Neural cell (in vitro differentiated cells): Measurements from ENCODE around the gene CNTNAP2.

ENCODE experiments used
- EP300 ChIP-seq: fragments of 450-650 bp; conservative IDR thresholded peaks from 2 replicates; pipeline ENCODE4 v1.6.1; 2014; ENCODE audit warnings: antibody characterized with exemption, mild to moderate bottlenecking, moderate library complexity; ENCODE audit not compliant: poor library complexity, severe bottlenecking
- EZH2 ChIP-seq: fragments of 200-600, 300-800 bp; shearing (Covaris generic), sonication (generic); IDR thresholded peaks from 2 replicates; pipeline ENCODE4 v1.6.1; 2014; ENCODE audit warnings: antibody characterized with exemption, low read length, borderline replicate concordance, mild to moderate bottlenecking; ENCODE audit not compliant: insufficient read depth, poor library complexity, severe bottlenecking
- MXI1 ChIP-seq: fragments of 450-650 bp; conservative IDR thresholded peaks from 2 replicates; pipeline ENCODE4 v1.6.1; 2014; ENCODE audit warnings: antibody characterized with exemption, mild to moderate bottlenecking; ENCODE audit not compliant: poor library complexity, severe bottlenecking
- POLR2AphosphoS5 ChIP-seq: IDR thresholded peaks from 2 replicates; pipeline ENCODE4 v1.6.1; 2012
- RAD21 ChIP-seq: fragments of 450-650 bp; conservative IDR thresholded peaks from 2 replicates; pipeline ENCODE4 v1.6.1; 2014; ENCODE audit warnings: antibody characterized with exemption, mild to moderate bottlenecking, moderate library complexity
- SMC3 ChIP-seq: fragments of 450-650 bp; conservative IDR thresholded peaks from 2 replicates; pipeline ENCODE4 v1.6.1; 2014; ENCODE audit warnings: antibody characterized with exemption, mild to moderate bottlenecking, moderate library complexity; ENCODE audit not compliant: poor library complexity
- TAF1 ChIP-seq: IDR thresholded peaks from 2 replicates; pipeline ENCODE4 v1.6.1; 2012; ENCODE audit warnings: low read depth
- TF ChIP-seq, protein P1 (sequence below): fragments of 450-650 bp; IDR thresholded peaks from 2 replicates; pipeline ENCODE4 v1.5.1; 2014; ENCODE audit warnings: antibody characterized with exemption, mild to moderate bottlenecking, moderate library complexity; ENCODE audit not compliant: poor library complexity, severe bottlenecking
- TF ChIP-seq, protein P2 (sequence below): IDR thresholded peaks from 2 replicates; pipeline ENCODE4 v1.6.1; 2012; ENCODE audit warnings: borderline replicate concordance

DNA sequence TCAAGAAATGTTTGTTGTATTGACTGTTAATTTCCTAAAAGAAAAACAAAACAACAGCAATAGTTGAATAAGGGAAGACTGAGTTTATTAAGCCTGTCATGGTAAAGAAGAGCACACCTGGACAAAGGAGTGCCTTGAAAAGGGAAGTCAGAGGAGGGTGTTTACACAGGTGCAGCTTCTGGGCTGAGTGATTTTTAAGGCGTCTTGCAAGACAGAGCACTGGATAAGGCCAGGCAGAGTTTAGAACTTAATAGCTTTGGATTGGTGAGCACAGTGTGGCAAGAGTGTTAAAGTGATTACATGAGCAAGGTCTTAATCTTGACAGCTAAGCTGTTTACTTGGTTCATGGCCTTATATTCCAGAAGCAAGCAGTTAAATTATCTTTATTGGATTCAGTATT is 423.2 kb downstream of the CNTNAP2 start:
- TF ChIP-seq, protein P1, sequence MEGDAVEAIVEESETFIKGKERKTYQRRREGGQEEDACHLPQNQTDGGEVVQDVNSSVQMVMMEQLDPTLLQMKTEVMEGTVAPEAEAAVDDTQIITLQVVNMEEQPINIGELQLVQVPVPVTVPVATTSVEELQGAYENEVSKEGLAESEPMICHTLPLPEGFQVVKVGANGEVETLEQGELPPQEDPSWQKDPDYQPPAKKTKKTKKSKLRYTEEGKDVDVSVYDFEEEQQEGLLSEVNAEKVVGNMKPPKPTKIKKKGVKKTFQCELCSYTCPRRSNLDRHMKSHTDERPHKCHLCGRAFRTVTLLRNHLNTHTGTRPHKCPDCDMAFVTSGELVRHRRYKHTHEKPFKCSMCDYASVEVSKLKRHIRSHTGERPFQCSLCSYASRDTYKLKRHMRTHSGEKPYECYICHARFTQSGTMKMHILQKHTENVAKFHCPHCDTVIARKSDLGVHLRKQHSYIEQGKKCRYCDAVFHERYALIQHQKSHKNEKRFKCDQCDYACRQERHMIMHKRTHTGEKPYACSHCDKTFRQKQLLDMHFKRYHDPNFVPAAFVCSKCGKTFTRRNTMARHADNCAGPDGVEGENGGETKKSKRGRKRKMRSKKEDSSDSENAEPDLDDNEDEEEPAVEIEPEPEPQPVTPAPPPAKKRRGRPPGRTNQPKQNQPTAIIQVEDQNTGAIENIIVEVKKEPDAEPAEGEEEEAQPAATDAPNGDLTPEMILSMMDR: no peak
- TF ChIP-seq EP300: no peak
- TF ChIP-seq MXI1: no peak
- TF ChIP-seq EZH2: no peak
- TF ChIP-seq POLR2AphosphoS5: no peak
- TF ChIP-seq RAD21: no peak
- TF ChIP-seq, protein P2, sequence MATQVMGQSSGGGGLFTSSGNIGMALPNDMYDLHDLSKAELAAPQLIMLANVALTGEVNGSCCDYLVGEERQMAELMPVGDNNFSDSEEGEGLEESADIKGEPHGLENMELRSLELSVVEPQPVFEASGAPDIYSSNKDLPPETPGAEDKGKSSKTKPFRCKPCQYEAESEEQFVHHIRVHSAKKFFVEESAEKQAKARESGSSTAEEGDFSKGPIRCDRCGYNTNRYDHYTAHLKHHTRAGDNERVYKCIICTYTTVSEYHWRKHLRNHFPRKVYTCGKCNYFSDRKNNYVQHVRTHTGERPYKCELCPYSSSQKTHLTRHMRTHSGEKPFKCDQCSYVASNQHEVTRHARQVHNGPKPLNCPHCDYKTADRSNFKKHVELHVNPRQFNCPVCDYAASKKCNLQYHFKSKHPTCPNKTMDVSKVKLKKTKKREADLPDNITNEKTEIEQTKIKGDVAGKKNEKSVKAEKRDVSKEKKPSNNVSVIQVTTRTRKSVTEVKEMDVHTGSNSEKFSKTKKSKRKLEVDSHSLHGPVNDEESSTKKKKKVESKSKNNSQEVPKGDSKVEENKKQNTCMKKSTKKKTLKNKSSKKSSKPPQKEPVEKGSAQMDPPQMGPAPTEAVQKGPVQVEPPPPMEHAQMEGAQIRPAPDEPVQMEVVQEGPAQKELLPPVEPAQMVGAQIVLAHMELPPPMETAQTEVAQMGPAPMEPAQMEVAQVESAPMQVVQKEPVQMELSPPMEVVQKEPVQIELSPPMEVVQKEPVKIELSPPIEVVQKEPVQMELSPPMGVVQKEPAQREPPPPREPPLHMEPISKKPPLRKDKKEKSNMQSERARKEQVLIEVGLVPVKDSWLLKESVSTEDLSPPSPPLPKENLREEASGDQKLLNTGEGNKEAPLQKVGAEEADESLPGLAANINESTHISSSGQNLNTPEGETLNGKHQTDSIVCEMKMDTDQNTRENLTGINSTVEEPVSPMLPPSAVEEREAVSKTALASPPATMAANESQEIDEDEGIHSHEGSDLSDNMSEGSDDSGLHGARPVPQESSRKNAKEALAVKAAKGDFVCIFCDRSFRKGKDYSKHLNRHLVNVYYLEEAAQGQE: no peak
- no peak for TF ChIP-seq TAF1
- no peak for TF ChIP-seq SMC3
